MM.1S (cell line): ENCODE results near the gene MYMX.

Source experiments
- EZH2 ChIP-seq: fragments of 300-600 bp; sonication (generic); optimal IDR thresholded peaks from 2 replicates; pipeline ENCODE3; 2017; ENCODE audit warnings: low read depth, mild to moderate bottlenecking, antibody characterized with exemption, low read length, mixed read lengths
- EZH2phosphoT487 ChIP-seq: fragments of 300-600 bp; sonication (generic); IDR thresholded peaks from 2 replicates; pipeline ENCODE4 v1.6.1; 2018; ENCODE audit warnings: antibody characterized with exemption, low read length
- TF ChIP-seq, protein P1 (sequence below): fragments of 300-600 bp; sonication (generic); IDR thresholded peaks from 2 replicates; pipeline ENCODE4 v1.5.1; 2016; ENCODE audit warnings: antibody characterized with exemption, low read length, mixed read lengths

DNA sequence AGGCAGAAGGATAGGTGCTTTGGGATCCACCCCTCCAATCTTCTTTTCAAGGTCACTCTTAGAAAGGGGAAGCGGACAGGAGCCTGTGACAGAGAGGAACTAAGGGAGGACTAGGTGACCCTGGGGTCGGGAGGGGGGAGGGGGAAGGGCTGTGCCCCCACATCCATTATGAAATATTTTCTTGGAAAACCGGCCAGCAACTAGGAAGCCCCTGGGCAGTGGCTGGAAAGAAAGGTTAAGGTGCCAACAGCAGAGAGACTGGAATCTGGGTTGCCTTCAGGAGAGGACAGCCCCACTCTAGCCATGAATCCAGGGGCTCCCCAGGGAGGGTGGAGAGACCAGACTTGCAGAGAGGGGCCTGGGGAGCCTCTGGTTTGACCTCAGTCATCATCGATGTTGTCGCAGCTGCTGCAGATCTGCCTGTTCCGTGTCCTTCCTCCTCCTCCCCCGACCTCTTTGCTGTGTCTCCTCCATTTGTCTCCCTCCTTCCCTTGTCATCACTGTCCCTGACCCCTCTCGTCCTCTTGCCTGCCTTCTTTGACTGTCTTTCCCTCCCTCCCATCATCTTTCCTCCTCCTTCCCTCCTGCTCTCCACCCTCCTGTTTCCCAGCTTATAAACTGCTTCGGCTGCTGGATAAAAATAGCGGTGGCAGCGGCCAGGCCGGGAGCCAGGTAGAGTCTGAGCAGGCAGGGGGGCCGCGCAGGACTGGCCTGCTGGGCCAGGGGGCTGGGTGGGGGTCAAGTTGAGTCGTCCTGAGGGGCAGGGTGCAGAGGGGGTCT lies 9.8 kb downstream of the MYMX start:
- TF ChIP-seq EZH2 (no peak), EZH2phosphoT487 (no peak)
- TF ChIP-seq, protein P1, sequence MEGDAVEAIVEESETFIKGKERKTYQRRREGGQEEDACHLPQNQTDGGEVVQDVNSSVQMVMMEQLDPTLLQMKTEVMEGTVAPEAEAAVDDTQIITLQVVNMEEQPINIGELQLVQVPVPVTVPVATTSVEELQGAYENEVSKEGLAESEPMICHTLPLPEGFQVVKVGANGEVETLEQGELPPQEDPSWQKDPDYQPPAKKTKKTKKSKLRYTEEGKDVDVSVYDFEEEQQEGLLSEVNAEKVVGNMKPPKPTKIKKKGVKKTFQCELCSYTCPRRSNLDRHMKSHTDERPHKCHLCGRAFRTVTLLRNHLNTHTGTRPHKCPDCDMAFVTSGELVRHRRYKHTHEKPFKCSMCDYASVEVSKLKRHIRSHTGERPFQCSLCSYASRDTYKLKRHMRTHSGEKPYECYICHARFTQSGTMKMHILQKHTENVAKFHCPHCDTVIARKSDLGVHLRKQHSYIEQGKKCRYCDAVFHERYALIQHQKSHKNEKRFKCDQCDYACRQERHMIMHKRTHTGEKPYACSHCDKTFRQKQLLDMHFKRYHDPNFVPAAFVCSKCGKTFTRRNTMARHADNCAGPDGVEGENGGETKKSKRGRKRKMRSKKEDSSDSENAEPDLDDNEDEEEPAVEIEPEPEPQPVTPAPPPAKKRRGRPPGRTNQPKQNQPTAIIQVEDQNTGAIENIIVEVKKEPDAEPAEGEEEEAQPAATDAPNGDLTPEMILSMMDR = no peak
